ENCODE results near the gene ARHGAP9.
"Not testable (repeated sequence)": the region's sequence is repeated elsewhere in the genome, so short reads cannot be mapped to it uniquely, and the experiment has no call there.

Gene ARHGAP9

DNA sequence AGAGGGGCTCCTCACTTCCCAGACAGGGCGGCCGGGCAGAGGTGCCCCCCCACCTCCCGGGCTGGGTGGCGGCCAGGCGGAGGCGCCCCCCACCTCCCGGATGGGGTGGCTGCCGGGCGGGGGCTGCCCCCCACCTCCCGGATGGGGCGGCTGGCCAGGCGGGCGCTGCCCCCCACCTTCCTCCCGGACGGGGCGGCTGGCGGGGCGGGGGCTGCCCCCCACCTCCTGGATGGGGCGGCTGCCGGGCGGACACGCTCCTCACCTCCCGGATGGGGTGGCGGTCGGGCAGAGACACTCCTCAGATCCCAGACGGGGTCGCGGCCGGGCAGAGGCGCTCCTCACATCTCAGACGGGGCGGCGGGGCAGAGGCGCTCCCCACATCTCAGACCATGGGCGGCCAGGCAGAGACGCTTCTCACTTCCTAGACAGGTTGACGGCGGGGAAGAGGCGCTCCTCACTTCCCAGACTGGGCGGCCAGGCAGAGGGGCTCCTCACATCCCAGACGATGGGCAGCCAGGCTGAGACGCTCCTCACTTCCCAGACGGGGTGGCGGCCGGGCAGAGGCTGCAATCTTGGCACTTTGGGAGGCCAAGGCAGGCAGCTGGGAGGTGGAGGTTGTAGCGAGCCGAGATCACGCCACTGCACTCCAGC, 15.5 kb upstream of the ARHGAP9 start:
- not testable (repeated sequence) for DNase-seq (ENCODE audit: low read depth, low spot score)

DNA sequence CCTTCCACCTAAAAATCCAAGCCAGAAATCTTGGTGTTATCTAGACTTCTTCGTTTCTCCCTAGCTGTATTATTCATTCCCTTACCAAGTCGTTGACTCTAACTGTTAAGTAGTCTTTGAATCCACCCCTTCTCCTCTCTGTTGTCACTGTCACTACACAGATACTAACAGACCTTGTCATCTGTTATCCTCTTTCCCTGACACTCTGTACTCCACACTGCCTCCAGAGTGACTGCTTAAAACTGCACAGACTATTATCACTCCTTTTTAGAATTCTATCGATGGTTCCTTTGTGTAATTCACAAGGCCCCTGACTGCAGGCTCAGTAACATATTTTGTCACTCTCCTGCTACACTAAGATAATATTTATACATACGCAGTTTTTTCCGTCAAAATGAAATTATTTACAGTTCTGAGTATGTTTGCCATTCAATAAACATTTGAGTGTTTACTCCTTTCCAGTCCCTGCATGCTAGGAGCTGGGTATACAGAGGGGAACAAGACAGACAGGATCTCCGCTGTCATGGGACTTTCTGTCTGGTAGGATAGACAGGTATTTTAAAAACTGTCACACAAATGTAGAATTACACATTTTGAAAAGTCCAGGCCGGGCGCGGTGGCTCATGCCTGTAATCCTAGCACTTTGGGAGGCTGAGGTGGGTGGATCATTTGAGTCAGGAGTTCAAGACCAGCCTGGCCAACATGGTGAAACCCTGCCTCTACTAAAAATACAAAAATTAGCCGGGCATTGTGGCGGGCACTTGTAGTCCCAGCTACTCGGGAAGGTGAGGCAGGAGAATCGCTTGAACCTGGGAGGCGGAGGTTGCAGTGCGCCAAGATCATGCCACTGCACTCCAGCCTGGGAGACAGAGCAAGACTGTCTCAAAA, 12.0 kb upstream of the ARHGAP9 start:
- no peak for DNase-seq (ENCODE audit: low read depth, low spot score)

DNA sequence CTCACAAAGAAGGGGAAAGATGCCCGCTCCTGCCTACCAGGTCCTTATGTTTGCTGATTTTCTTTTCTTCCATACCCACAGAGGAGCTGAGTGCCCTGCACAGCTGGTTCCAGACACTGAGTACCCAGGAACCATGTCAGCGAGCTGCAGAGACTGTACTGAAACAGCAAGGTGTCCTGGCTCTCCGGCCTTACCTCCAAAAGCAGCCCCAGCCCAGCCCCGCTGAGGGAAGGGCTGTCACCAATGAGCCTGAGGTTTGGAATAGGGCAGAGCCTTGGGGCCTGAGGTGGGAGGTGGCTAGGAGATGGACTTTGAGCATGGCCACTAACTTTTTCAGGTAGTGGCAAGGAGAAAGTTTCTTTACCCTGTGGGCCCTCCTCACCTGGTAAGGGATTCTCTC, 10.5 kb upstream of the ARHGAP9 start:
- DNase-seq (ENCODE audit: low read depth, low spot score): no peak

DNA sequence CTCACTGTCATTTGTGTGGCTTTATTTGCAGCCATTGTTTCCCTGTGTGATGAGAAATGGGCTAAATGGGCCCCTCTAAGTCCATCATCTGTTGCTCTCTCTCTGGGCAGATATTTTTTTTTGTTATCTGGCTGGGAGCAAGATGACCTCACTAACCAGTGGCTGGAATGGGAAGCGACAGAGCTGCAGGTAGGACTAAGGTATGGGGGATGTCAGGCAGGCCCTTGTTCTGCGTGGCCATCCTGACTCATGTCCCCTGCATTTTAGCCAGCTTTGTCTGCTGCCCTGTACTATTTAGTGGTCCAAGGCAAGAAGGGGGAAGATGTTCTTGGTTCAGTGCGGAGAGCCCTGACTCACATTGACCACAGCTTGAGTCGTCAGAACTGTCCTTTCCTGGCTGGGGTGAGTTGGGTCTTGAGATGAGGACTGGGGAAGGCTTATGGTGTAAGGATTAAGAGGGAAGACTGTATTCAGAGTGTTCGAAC, 9.5 kb upstream of the ARHGAP9 start:
- no peak for DNase-seq (ENCODE audit: low read depth, low spot score)

DNA sequence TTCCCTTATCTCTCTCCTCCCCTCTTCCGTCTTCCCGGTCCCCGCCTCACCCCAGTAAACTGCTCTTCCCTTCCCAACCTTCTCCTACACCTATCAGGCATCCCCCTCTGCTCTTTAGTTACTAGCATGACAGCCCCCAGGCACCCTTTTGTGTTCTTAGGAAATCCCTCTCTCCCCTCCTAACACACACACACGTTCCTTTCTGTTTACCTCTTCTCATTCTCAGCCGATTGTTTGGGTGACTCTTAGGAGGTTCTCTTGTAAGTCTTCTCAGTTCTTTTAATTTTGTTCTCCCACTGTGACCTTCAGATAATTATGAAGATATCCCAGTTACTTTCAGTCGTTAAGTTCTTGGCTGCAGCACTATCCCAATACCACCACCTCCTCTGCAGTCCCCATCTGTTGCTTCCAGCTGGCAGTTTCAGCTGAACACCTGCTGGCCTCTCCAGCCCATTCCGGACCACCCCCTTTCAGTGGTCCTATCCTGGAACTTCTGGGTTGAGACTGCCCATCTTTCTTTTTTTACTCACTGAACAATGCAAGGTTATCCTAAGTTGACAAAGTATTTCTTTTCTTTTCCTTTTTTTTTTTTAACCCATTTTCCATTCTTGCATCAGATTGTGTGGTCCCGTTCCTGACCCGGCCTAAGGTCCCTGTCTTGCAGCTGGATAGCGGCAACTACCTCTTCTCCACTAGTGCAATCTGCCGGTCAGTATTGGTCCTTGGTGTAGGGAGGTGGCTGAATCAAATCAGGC, 8.9 kb upstream of the ARHGAP9 start:
- no peak for DNase-seq (ENCODE audit: low read depth, low spot score)

DNA sequence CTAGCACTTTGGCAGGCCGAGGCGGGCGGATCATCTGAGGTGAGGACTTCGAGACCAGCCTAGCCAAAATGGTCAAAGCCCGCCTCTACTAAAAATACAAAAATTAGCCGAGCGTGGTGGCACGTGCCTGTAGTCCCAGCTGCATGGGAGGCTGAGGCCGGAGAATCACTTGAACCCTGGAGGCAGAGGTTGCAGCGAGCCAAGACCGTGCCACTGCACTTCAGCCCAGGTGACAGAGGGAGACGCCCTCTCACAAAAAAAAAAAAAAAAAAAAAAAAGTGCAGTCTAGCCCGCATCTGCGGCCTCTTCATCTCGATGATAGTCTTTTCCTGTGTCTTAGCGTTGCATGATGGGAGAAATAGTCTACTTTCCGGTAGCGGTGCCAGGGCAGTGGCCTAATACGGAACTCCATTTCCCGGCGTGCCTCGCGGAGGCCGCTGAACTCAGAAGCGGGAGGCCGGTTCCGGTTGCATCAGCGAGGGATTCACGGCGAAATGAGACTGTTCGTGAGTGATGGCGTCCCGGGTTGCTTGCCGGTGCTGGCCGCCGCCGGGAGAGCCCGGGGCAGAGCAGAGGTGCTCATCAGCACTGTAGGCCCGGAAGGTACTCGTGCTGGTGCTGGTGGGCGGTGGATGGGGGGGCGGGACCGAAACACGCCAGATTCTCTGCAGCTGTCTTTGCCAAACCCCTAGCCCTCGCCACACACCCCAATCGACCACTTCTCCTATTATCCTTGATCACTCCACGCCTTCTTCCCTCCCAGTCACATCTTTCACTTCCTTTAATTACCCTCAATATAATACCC, 8.1 kb upstream of the ARHGAP9 start, which contains the start of gene MARS1:
MARS1 (plus strand) TSS at position 472 of the 805 bp plus-strand sequence; CDS start at position 495, 23 bp downstream.
- DNase-seq (ENCODE audit: low read depth, low spot score): peak; percentile 98

DNA sequence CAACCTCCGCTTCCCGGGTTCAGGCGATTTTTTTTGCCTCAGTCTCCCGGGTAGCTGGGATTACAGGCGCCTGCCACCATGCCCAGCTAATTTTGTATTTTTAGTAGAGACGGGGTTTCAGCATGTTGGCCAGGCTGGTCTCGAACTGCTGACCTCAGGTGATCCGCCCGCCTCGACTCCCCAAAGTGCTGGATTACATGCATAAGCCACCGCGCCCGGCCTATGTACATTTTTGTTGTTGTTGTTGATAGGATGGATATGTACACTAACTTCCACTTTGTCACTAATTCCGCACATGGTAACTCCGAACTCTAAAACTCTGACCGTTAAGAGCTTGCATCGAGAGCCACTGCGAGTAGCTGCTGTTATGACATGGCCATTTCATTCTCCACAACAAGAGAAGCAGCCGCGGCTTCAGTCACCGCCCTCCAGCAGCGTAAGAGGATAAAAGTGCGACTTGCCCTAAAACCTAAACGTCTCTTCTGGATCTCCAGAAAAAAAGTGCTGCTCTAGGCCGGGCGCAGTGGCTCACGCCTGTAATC, 7.5 kb upstream of the ARHGAP9 start:
- no peak for DNase-seq (ENCODE audit: low read depth, low spot score)

DNA sequence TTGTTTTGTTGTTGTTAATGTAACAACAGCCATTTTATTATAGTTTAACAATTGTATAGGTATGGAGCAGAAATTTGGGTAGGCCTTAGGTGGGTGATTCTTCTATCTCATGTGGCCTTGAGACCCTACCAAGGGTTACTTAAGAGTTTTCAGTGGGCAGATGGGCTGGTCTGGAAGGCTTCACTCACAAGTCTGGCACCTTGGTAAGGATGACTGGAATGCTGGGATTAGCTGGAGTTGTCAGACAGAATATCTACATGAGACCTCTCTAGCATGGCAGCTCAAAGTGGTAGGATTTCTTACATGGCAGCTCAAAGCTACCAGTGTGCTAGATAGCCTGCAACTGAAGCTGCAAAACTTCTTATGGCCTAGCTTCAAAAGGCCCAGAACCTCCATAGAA, 6.0 kb upstream of the ARHGAP9 start:
- DNase-seq (ENCODE audit: low read depth, low spot score): no peak

DNA sequence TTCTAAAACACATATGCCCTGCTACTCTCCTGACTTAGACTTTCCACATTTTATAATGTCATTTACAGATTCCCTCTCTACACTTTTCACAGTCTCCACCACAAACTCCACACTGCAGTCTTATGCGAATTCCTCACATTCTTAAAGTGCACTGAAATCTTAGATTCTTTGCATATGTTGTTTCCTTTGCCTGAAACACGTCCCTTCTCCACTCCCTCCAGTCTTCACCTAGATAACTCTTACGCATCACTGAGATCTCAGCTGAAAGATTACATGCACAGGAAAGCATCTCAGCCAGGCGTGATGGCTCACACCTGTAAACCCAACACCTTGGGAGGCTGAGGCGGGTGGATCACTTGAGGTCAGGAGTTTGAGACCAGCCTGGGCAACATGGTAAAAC, 3.8 kb upstream of the ARHGAP9 start:
- DNase-seq (ENCODE audit: low read depth, low spot score): peak; percentile 79

DNA sequence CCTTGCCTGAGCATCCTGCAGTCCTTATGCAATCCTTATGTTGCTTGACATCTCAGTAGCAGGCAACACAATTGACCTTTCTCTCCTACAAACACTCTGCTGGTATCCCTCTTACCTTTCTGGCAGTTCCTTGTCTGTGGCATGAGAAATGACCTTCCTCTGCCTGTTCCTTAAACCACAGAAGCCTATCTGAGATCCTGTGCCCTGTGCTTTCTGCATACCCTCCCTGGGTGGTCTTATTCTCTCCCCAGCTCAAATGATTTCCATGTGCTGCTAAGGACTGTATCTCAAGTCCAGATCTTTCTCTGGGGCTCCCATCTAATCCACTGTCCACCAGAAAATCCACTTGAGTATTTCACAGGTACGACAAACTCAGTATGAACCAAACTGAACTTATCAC, 2.0 kb upstream of the ARHGAP9 start:
- DNase-seq (ENCODE audit: low read depth, low spot score): no peak

DNA sequence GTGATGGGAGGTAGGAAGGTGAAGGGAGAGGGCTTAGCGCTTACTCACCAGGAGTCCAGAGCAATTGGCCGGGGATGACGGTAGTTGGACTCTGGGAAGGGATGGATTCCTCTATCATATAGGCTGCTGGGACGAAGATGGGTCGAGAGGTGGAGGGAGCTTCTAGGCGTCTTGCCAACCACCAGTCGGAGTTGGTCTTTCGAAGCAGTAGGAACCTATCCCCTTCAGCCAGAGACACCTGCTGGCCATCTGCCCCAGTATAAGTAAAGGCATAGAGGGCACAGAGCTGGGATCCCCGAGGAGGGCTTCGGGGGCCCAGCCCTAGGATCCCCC, 657 bp downstream of the ARHGAP9 start:
- no peak for DNase-seq (ENCODE audit: low read depth, low spot score)

DNA sequence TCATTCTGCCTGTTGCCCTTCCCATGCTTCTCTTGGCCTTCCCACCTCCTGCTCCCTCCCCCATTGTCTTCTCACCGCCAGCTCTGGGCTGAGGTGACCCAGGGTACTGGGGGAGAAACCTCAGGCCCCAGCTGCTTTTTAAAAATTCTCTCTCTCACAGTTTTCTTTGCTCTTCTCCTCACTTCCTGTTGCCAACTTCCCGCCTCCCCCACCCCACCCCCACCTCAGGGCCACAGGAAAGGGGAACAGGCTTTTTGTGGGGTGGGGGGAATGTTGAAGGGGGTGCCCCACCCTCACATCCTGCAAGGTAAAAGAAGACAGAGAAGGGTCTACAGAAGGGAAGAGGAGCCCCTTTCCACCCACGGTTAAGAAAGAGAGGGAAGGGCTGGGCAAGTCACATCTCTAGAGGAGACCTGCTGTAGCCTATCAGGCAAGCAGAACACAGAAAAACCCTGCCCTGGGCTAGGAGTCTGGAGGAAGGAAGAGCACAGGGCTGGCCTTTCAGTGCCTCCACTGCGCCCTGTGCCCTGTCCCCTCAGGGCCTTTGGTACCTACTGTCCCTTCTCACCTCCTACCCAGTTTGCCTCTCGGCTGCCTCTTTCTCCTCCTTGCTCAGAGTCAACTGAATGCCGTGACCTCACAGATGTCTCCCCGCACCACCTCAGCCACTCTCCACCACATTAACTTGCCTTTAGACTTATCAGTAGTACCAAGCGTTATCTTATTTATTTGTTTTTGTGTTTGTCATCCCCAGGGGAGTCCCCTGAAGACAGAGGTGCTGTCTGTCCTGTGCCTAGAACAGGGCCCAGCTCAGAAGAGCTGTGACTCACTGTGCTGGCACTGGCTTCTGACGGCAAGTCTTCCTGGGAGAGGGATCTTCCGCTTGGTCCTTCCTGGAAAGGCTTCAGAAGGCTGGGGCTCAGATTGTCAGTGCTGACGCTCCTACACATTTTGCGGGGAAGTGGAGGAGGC, 1.7 kb downstream of the ARHGAP9 start:
- DNase-seq (ENCODE audit: low read depth, low spot score): peak; percentile 26

DNA sequence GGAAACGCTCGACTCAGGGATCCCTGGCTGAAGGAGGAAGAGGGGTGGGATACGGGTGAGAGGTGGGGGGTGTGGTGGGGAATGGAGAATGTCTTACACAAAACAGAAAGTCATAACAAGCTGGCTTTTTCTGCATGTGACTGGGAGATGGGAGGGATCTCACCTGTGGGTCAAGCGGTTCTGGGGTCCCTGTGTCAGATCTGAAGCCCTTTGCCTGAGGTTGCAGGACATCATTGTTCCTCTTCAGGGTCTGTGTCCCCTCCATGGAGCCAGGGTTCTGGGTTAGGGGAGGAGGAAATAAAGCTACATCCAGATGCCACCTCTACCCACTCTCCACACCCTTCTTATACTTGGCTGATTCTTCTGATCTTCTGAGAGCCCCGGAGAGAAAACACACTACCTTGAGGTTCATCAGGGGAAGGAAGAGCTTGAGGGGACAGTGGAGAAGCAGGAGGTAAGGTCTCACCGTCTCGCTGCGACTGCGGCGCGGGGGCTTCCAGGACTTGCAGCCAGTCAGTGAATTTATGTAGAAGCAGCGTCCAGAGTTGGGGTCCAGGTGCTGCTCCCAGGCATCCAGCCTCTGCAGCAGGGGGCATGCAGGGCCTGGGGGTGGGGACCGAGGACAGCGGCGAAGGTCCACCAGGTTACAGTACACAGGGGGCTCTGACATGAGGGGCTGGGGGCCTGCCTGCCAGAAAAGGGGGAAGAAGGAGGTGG, 2.5 kb downstream of the ARHGAP9 start:
- DNase-seq (ENCODE audit: low read depth, low spot score): no peak

DNA sequence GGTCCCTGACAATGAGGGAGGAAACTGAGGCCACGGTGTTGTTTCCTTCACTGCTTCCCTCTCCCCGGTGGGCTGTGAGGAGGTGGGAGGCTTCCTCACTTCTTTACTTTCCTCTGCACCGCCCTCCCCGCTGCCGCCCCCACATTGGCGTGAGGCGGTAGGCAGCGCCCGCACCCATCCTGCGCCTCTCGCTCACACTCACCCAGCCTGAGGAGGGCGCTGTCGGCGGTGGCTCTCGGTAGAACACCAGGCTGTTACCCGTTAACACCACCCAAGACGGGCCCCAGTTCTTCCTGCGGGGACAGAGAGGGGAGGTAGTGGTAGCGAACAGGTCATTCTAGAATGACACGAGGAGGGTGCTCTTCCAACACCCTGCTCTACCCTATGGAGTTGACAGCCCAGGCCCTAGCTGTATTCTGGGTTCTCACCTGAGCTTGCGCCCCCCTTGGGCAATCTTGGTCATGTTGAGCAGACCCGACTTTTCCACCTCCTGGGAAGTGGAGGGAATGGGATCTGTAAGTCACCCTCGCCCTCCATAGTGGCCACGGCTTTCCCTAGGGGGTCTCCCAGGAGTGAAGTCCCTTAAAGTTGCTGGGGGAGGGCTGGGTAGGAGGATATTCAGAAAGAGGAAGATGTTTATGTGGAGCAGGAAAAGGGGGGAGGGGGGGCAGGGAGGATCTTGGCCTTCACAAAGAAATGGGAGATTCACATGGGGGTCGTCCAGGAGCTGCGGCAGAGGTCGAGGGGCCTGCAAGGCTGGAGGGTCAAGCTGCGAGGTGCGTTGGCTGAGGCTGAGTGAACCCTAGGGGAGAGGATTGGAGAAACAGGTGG, 3.3 kb downstream of the ARHGAP9 start:
- no peak for DNase-seq (ENCODE audit: low read depth, low spot score)

DNA sequence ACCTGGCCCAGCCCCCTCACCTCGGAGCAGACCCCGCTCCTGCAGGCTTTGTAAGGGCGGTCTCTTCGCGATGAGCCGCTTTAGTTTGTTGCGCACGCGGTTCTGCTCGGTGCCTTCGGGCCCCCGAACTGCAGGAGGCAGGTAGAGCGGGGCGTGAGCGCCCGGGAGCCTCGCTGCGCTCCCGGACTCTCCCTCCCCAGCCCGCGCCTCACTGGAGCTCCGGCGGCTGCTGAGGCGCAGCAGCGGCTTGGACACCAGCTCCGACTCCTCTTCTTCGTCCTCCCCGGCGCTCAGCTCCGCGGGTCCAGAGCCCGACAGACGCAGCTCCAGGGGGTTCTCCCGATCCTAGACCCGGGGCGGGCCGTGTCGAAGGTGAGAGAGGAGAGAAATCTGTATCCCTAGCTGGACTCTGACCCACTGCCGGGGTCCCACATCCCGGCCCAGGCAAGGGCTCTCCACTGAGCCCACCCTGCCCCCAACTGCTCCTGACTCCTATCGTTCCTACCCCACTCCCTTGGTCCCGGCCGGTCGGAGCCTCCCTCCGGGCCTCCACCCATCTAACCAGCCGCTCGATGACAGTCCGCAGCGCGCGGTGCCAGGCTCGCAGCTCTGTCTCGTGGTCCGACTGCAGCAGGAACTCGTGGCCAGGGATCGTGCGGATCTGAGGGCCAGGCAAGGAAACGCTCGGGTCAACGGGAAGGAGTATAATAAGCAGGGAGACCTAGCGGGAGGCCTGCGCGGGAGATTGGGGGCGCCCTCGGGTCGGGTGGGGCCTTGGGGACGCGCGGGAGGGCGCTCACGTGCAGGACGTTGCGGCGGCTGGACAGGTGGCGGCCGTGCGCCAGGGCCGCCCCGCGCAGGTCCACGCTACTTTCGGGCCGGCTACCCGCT, 4.2 kb downstream of the ARHGAP9 start:
- DNase-seq (ENCODE audit: low read depth, low spot score): peak; percentile 49

DNA sequence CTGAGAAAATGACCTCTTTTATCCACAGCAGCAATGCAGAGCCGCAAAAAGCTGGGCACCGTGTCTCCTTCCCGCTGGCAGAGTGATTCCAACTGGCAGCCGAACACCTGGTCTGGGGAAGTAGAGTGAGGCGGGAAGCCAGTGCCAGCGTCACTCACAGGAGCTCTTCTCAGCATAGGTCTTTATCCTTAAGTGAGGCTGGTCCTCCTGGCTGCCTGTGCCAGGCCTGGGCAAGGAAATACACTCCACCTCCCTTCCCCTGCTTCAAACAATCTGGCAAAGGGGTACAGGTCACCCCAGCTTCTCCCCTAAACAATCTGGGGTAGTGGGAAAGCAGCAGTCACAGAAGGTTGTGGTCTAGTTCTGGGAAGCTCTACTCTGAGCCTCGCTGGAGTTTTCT, 4.8 kb downstream of the ARHGAP9 start:
- no peak for DNase-seq (ENCODE audit: low read depth, low spot score)

DNA sequence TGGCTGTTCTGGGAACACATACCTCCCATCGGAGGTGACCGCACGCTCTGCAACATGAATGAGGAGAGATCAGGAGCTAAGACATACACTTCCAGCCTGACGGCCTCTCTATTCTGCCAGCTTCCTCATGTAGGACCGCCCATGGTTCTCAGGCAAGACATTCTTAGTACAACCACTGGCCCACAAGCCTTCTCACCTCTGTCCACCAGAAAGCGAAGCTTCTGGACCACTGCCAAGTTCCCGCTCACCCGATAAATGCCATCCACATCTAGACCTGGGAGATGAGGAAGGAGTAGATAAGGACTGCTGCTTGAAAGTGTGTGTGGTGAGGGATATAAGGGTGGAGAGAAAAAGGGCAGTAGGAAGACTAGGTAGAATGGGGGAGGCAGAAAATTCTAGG, 5.2 kb downstream of the ARHGAP9 start:
- no peak for DNase-seq (ENCODE audit: low read depth, low spot score)
